Heart left ventricle (tissue), 13 donors: Measurements from ENCODE around the gene ABCA10.

Experiments used
- CTCF ChIP-seq, 12 donors: fragments of 200-600 bp; sonication (generic) in 4 of 12; IDR thresholded peaks; one replicate each; pipeline versions ENCODE4 v1.5.0 to v1.8.0; 2018 to 2022; ENCODE audit warnings: antibody characterized with exemption in 12 of 12, mild to moderate bottlenecking in 5 of 12
- POLR2A ChIP-seq, 2 donors: fragments of 450-650 bp; IDR thresholded peaks; one replicate each; pipeline ENCODE4 v1.6.1; 2017; ENCODE audit warnings: antibody characterized with exemption in 2 of 2, mild to moderate bottlenecking in 2 of 2, moderate library complexity in 2 of 2
- donor health status: ischemic (EF 13 %, LVEDD 7.1; RV severe dilation, severe dysfunction).
- donor health status: DM: no; HTN: yes; CAD: no.
- donor health status: DM: no; HTN: no; CAD: no.
- donor health status: ischemic (EF 25% LVEDD 6.9; RV normal size, moderate dysfunction).
- donor health status: ischemic (EF 25% LVEDD 5.7; RV mildly dilated, moderate dysfunction).
- donor health status: ischemic (EF 35%, LVEDD 5.7; RV mildly dilated, moderate dysfunction).
- donor health status: nonischemic (EF 11% LVEDD 7.7; RV severe dilation, severe dysfunction).
- donor health status: DM: yes; HTN: yes; CAD: no.
- donor health status: PGD.
- donor health status: ischemic (EF 29% LVEDD 5.4; RV normal size, mild dysfunction).
- donor health status: nonischemic (EF 23%, LVEDD 6.1; RV moderate dilation, normal function).

- TF ChIP-seq CTCF (IDR thresholded peaks at IDR 0.05) (no peak), POLR2A (IDR thresholded peaks at IDR 0.05) (no peak)
Measured at GRCh38 chr17:69208640-69209039, 20.0 kb downstream of the ABCA10 start.
